GM18867 (cell line): ENCODE results near the gene LRRC40.

ENCODE experiments used
- ATAC-seq: cut with Tn5 transposase; IDR thresholded peaks from one replicate; pipeline ENCODE4 v1.9.1; 2021; ENCODE audit warnings: mild to moderate bottlenecking, moderate library complexity; ENCODE audit not compliant: unreplicated experiment

LRRC40 gene

DNA sequence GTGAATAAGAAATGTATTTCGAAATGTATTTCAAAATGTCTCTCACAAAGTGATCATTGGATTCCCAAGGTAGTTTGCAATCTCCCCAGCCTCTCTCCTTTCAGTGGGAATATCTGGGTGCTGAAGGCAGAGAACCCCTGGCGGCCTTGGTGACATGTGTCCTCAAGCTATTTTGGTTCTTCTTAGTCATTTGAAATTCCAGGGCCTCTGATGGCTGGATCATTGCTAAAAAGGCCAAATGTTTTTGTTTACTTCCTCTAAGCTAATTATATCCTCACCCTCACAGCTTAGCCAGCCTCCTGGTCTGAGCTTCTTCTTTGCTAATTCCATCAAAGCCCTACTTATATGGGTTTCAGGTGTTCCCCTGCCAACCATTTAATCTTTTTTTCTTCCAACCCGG, 71.2 kb downstream of the LRRC40 start:
- ATAC-seq, result no peak

DNA sequence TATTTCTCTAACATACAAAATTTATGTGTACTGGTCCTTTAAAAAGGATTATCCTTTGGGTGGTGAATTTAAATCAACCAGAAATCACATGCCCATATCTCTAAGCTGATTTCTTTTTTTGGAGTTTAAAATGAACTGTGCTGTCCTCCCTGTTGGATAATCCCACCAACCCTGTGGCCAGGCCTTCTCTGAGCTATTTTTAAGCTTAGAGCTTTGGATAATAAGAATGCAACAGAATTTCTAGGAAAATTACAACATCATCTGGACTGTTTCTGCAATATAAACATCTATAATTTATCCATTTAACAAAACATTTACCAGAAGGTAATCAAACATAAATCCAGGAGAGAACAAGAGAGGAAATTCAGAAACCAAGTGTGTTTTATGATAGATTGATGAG, 88.3 kb downstream of the LRRC40 start:
- ATAC-seq, result no peak

DNA sequence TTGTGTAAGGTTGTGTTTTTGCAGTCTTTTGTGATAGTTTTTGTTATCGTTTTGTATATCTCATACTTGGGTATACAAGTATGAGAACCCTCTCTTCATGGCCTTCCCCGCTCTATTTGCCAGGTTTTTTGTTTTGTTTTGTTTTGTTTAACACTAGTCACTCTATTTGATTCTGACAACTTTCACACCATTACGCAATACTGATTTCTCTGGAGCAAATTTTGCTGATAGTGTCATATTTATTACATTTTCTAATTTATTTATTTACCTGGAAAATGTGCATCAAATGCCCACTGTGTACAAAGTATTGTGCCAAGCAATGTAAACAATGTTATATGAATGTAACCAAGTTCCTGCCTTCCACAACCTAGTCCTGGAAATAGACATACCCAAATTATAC, 90.1 kb downstream of the LRRC40 start:
- ATAC-seq, result no peak

DNA sequence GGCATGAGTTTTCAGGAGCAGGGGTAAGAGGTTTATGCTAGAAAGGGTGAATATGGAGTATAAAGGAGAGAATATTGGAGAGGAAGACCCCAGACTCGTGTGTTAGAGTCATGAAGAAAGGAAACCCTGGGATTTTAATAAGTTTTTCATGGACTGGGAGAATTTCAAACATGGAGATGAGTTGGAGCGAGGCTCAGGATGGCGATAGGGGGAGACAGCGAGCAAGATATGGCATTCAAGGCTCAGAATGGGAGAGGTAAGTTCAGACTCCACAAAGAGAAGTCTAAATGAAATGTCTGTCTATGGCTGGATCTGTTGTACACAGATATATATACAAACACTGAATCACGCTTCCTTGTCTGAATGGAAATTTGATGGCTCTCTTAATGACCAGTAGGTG, 92.5 kb downstream of the LRRC40 start:
- ATAC-seq, result no peak

DNA sequence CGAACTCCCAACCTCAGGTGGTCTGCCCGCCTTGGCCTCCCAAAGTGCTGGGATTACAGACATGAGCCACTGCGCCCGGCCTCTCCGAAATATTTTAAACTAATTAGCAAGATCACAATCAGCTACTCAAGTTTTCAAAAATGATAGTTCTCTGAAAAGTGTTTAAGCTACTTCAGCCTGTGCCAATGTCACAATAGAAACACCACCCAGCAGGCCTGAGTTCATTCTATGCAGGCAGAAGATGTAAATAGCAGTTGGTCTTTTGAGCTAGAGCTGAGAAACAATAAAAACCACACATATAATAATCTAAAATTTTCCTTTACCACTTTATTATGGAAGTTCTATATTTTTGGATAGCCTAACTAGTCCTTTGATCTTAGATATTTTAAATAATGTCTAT, 96.1 kb downstream of the LRRC40 start:
- no peak for ATAC-seq

DNA sequence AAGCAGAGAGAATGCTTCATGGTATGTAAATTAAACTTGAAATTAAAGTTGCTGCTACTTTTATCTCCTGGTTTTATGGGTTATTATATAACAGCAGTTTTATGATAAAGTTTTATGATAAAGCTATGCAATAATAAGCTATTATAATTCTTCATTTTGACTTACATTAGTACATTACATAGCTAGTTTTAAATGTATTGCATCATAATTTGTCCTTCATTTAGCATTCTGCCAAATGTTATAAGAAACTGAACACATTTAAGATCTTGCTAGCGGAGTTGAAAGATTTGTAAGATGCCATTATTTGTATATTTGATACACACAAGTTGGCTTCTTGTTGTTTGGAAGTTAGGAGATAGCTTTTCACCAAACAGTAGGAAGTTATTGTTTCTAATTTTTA, 101.6 kb downstream of the LRRC40 start:
- ATAC-seq, result no peak

DNA sequence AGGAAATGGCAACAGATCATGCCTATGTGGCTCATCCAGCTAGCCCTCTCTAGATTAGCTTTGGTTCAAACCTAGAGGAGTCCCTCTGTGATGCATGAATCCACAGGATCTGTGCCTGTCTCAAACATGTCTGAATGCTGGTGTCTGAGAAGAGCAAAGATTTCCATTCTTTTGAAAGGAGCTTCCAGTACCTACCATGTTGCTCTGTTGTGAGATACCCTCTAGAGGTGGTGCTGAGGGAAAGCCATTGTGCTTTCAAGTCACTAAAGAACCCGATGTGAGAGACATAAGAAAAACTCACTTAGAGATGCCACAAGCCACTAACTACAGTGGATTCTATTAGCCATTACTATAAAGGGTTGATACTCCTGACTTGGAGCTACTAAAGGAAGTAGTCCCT, 103.6 kb downstream of the LRRC40 start:
- ATAC-seq, result no peak

DNA sequence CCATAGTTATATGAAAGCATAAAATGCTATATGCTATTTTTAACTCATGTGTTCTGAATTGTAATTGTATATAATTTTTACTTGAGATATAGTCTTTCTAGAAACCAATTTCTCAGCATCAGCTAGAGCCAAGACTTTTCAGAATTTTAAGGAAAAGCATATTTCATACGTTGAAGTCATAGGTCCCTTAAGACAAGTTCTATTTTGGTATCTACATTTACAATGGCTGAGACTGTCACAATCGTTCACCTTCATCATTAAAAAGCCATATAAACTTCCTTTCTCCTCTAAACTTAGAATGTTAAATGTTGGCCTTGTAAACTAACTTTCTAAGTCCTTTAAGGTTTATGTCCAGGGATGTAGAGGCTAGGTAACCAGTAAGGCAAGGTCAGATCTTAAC, 104.1 kb downstream of the LRRC40 start:
- ATAC-seq, result no peak
